ENCODE measurements around the gene PIK3R4.

The PIK3R4 gene

DNA sequence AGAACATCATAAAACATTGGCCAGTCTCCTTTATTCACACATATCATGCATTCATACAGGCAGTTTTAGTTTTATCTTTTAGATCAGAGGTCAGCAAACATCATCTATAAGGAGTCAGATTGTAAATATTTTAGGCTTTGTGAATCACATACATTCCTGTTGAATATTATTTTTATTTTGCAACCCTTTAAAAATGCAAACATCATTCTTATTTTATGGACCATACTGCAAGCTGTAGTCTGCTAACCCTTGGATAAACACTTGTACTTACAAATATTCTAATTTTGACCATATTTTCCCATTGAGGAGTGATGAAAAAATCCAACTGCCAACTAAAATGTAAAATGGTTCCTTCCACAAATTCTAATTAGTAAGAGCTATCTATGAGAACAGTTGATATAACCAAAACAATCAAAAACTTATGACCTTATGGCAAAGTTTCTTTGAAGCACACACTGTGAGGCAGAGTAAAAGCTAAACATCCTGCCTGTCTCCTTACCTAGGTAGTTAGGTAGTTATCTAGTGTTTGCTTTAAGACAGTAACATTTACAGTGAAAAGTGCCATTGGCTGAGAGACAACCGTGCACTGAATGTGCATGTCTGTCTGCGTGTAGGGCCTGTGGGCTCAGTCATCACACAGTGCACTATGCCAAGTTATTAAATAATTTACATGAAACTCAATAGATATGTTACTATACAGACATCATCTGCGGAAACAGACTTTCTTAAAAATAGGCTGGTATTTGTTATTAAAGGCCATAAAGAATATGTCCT, 57.7 kb downstream of the PIK3R4 start:
- DNase-seq (ENCODE audit: low spot score), result no peak

DNA sequence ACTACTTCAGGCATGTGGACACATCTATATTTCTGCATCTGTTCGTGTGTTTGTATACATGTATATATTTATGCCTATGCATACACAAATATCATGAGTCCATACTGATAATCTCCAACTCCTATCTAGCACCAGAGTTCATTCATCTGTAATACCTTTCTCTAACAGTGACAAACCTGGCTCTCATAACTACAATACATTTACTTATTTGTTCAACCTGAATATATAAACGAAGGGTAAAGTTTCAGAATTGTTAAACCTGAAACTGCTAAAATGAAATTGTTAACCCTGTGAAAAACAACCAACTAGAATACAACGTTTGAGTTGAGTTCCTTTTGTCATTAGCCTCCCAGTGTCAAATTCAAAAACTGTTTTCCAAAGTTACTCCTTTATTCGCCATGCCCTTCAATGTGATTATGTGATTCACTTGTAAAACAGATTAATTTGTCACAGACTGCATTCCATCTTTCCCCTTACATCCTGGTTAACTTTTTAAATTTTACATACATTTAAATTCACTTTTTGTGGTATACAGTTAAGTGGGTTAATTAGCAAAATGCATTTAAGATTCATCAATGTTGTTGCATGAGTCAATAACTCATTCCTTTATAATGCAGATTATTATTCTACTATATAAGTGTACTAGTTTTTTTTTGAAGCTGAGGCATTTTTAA, 58.5 kb downstream of the PIK3R4 start:
- no peak for DNase-seq (ENCODE audit: low spot score)

DNA sequence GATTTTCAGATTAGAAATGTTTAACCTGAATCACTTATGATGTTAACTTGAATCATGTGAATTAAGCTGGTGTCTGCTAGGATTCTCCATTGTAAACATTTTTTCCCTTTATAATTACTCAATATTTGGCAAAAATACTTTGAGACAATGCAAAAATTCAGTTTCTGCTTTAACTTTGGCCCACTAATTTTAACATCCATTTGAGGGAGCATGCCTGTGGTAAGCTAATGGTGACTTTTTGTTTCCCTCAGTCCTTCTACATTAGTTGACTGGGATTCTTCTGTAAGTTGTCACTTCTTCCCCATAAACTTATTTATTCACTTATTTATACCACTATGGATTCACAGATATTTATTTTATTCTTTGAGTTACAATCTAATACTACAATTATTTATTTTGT, 59.3 kb downstream of the PIK3R4 start:
- DNase-seq (ENCODE audit: low spot score), result no peak

DNA sequence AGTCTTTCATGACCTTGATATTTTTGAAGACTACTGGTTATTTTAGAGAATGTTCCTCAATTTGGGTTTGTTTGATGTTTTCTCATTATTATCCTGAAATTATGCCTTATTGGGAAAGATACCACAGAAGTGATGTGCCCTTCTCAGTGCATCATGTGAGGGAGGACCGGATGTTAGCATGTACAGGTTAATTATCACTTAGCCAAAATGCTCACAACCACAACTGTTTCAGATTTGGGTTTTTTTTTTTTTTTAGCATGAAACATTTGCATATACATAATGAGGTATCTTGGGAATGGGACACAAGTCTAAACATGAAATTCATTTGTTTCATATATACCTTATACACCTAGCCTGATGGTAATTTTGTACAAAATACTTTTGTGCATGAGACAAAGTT, 59.8 kb downstream of the PIK3R4 start:
- DNase-seq (ENCODE audit: low spot score), result no peak

DNA sequence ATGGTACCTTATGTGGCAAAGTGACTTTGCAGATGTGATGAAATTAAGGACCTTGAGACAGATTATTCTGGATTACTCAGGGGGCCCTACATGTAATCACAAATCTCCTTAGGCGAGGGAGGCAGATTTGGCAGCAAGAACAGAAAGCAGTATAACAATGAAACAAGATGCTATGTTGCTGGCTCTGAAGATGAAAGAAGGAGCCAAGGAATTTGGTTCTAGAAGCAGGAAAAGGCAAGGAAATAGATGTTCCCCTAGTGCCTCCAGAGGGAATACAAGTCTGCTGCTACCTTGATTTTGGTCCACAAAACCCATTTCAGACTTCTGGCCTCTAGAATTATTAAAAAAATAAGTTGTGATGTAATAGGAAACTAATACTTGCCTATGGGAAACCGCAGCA, 64.5 kb downstream of the PIK3R4 start:
- DNase-seq (ENCODE audit: low spot score), result no peak

DNA sequence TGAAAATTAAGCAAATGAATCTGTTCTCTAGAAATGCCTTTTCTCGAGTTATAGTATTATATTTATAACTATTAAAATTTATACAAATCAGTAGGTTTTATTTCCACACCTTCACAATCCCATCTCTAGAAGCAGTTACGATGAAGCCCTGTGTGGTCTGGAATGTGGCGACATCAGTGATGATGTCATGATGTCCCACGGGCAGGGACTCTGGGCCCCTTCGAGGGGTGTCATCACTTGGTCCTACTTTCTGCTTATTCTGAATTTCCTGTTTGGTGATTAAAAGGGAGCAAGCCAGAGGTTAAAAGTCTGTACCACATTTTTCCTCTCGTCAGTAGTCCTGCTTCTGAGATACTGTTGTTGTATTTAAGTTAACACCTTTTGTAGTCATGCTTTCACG, 67.4 kb downstream of the PIK3R4 start:
- DNase-seq (ENCODE audit: low spot score), result no peak

DNA sequence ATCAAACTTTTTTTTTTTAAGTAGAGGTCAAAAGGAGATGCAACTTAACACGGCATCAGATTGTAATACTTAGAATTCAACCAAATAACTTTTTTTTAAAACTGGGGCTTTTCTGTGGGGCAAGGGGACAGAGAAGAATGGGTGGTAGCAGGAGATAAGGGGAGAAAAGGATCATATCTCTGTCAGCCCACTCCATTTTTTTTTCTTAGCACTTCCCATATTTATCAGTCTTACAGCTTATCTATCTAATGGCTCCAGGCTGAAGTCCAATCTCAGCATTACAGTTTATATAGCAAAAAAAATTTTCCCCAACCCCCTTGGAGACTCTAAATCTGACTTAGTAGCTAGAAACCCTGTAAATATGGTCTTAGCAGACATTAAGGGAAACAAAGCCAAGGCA, 69.3 kb downstream of the PIK3R4 start:
- DNase-seq (ENCODE audit: low spot score), result no peak

DNA sequence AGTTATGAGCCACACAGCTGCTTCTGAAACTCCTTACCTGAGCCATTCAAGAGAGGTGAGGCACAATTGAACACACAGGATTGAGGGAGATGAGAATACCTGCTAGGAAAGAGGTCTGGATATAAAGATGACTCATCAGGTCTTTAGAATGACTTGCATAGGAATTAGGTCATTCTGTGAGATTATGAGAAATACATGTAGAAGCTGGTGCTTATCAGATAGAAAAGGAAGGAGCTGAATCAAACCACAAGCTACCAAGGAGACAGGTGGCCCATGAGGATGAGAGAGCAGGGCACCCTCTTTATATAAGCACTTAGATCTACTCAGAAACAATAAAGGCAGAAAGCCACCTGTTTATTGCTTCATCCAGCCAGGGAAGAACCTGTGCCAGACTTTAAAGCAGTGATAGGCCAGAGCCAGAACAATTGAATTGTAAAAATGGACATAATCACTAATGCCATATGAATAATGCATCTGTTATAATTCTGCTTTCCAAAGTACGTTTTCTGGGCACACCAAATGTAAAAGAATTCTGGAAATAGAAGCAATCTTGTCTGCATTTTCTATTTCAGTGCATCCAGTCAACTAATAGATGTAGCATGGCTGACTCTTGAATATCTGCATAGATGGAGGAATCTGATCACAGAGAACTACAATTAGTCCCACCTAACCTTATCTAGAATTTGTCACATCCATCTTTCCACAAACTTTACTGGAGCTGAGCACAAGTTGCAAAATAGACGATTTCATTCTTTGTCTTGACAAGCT, 74.9 kb downstream of the PIK3R4 start:
- no peak for DNase-seq (ENCODE audit: low spot score)

DNA sequence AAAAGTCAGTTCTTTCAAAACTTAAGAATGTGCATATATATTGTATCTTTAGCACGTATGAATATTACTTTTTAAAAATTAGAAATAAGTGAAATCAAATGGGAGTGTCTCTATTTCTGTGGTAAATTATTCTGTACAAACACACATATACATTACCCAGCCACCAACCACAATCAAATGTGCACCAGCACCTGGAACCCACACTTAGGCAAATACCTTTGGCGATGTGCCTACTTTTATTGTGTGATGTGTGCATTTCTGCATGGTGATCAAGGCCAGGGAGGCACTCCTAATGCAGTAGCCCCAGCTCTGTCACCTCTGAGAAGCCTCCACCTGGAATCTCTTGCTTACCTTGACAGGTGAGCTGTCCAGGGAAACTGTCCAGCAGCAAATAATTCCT, 76.9 kb downstream of the PIK3R4 start:
- no peak for DNase-seq (ENCODE audit: low spot score)

DNA sequence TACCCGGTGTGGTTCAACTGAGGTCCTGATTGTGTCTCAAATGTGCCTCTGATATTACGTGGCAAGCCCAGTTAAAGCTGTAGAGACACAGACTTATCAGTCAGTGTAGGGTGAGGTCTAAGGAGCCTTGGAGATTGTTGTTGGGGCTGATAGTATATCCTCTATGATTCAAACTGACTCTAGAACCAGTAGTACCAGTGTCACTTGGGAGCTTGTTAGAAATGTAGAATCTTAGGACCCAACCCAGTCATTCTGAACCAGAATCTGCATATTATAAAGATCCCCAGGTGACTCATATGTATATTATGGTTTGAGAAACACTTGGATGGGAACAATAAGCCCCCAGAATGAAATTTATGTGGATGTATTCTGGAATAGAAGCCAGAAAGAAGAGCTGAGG, 83.5 kb downstream of the PIK3R4 start:
- no peak for DNase-seq (ENCODE audit: low spot score)

DNA sequence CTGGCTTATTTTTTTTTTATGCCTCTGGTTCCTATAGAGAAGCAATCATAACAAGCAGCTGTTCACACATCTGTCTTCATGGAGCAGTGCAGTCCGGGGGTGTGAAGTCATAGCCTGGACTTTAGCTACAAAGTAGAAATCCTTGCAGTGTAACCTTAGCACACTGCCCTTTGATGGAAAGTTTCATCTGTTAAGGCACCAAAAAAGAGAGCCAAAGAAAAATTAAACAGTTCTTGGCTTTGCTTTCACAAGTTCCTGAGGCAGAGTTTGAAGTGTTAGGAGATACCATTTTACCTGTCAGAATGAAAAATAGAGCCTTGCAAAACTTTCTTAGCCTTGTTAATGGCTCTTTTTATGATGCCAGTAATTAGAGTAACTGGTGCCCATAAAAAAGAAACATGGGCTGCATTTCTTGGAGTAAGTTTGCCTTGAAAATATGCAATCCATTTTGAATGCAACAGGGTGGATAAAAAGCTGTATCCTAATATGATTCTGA, 84.1 kb downstream of the PIK3R4 start:
- DNase-seq (ENCODE audit: low spot score), result no peak

DNA sequence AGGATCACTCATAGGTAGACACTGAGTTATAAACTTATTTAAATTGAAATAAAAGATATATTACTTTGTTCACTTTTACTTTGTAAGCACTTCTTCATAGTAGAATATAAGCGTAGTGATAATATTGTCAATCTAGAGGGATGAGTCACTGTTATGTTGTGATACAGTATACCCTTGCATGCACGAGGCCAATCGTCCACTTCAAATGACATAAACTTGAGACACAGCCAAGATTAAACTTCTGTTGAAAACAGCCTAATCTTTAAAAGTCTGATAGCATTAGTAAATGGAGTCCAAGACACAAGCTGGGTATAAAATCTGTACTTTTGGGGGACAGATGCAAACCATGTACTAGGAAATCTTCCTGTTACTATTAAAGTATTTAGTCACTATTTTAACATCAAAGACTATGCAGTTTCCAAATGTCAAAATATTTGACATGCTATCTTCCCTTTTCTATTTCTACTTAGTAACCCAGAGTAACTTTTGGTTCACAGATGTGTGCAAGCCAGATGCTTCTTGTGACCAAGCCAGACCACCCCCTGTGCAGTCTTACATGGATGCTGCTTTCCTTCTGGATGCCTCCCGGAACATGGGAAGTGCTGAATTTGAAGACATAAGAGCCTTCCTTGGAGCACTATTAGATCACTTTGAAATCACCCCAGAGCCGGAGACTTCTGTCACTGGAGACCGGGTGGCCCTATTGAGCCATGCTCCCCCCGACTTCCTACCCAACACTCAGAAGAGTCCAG, 85.3 kb downstream of the PIK3R4 start:
- no peak for DNase-seq (ENCODE audit: low spot score)

DNA sequence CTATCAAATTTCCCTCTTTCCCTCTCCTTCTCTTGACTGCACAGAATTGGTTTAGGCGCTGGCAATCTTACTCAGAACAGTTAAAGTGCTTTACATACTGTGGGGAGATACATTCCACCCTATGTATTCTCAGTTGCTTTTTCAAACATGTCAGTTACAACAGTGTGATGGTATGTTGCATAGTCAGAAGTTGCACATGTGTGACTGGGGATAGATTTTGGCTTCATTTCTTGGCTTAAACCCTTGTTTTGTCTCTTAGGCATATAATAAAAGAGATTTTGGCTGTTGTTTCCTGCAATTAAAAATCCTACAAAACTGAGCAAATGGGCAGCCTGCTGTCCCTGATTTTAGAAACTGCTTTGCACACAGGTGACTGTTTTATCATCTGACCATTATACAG, 86.7 kb downstream of the PIK3R4 start:
- DNase-seq (ENCODE audit: low spot score), result no peak

DNA sequence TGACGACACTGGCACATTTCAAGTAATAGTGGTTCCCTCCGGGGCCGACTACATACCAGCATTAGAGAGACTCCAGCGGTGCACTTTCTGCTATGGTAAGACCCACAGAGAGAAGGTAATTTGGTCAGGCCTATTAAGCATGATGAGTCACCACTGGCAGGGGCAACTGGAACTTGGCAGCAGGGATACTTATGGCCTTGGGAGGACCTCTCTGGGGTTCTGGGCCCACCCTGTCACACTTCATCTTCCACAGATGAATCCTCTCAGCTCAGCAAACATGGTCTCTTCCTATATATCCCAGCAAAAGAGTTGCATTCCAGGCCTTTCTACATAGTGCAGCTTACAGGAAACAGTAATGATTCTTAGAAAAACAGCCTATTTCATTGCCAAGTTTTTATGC, 88.0 kb downstream of the PIK3R4 start:
- no peak for DNase-seq (ENCODE audit: low spot score)

DNA sequence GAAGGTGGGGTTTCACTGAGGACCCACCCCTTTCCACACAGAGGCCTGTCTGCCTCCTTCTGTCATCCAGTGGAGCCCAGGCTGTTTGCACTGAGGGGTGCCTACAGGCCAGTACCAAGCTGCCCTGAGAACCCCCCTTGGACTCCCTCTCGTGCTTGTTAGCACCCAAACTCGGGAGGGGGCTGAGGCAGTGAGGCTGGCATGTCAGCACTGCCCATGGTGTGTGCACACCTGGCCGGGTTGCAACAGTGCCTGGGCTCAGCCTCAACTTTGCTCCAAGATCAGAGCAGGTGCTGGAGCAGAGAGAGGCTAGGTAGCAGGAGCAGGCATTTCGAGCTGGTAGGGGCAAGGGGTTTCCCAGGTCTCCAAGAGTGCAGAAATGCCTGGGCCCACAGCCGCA, 90.0 kb downstream of the PIK3R4 start:
- no peak for DNase-seq (ENCODE audit: low spot score)

DNA sequence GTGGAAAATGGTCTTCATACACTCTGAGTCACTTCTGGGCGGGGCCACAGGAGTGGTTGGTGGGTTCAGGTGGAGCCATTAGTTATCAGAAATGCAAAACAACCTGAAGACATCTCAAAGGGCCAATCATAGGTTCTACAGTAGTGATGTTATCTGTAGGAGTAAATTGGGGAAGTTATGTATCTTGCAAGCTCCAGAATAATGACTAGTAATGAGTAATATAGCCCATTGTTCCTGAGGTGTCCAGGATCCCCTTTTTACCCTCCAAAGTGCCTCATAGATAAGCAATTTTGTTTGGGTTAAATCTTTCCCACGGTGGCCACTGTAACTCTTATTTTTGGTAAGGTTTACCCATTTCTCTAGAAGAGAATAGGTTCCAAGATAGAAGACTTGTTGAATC, 91.7 kb downstream of the PIK3R4 start:
- DNase-seq (ENCODE audit: low spot score), result no peak

DNA sequence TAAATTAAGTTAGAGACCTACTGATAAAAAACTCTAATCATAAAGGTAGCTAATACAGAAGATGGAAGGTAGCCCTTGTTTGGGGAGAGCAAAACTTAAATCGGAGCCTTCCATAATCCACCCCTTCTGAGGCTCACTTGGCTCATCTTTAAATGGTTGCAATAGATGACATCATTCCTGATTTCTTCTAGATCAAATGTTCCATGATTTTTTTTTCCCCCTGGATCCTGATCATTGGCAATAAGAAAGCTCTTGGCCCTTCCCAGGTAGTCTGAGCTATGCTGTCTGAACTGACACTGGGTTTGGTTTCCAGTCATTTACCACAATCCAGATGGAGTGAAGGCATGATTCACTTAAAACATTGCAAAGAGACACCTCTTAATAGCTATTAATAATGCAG, 92.5 kb downstream of the PIK3R4 start:
- no peak for DNase-seq (ENCODE audit: low spot score)

DNA sequence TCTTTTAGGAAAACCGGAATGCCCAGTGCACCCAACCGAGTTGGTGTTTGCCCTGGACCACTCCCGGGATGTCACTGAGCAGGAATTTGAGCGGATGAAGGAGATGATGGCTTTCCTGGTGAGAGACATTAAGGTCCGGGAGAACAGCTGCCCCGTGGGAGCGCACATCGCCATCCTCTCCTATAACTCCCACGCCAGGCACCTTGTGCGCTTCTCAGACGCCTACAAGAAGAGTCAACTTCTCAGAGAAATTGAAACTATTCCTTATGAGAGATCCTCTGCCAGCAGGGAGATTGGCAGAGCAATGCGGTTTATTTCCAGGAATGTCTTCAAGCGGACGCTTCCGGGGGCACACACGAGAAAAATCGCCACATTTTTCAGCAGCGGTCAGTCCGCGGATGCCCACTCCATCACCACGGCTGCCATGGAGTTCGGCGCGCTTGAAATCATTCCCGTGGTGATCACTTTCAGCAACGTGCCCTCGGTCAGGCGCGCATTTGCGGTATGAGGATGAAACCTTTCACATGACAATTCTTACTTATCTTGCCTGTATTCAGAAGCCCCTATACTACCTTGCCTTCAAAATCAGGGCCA, 97.5 kb downstream of the PIK3R4 start:
- DNase-seq (ENCODE audit: low spot score), result no peak

DNA sequence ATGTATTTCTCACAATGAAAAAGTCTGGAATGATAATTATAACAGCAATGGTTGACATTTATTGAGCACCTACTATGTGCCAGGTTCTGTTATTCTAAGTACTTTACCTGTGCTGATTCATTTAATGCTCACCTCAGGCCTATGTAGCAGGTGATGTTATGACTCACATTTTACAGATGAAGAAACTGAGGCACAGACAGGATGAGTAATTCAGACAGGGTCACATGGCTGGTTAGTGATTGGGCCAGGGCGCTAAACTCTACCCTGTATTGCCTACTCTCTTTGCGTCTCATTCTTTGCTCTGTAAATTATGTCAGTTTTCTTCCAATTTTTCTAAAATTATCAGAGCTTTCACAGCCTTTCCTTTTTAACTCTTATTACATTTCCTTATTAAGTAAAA, 98.3 kb downstream of the PIK3R4 start:
- DNase-seq (ENCODE audit: low spot score), result no peak

DNA sequence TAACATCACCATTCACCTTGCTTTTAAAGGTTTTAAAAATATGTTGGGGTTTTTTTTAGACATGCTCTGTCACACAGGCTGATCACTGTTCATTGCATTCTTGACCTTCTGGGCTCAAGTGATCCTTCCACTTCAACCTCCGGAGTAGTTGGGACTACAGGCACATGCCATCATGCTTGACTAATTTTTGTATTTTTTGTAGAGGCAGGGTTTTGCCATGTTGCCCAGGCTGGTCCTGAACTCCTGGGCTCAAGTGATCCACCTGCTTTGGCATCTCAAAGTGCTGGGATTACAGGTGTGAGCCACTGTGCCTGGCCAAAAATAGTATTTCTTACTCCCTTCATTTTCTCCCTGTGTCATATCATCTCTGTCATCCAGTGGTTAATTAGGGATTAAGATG, 101.4 kb downstream of the PIK3R4 start:
- no peak for DNase-seq (ENCODE audit: low spot score)

DNA sequence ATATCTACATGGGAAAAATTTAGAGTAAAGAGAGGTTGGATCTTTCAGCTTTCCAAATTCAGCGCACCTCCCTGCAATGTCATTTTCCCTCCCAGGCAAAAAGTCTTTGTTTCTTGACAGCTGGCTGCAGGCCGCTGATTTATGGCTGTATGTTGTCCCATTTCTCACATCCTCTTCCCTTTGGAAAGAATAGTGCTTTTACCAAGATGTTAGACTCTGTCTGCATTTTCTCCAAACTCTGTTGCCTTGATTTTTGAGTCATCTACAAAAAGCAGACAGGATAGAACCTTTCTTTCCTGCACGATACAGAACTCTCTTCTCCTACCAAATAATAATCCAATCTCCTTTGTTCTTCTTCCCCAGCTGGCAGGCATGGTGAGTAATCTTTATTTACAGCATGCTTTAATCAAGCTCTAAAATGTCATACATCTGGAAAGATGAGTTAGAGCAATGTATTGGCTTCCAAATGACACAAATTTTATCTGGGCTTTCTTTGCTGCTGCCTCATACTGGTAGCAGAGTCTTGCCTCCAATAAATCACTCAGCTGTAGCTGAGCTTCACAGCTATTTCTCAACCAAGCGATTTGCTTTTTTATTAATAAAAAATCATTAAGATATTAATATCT, 101.9 kb downstream of the PIK3R4 start:
- no peak for DNase-seq (ENCODE audit: low spot score)

All from SK-N-DZ (cell line).